GM19438 (cell line): Measurements from ENCODE around the gene MBL2.
A peak's percentile ranks its signal among the peaks of the same experiment; 100 is the strongest.

Experiments
- ATAC-seq: cut with Tn5 transposase; IDR thresholded peaks from one replicate; pipeline ENCODE4 v1.9.1; 2021; ENCODE audit warnings: low read depth; ENCODE audit not compliant: unreplicated experiment

Gene MBL2

DNA sequence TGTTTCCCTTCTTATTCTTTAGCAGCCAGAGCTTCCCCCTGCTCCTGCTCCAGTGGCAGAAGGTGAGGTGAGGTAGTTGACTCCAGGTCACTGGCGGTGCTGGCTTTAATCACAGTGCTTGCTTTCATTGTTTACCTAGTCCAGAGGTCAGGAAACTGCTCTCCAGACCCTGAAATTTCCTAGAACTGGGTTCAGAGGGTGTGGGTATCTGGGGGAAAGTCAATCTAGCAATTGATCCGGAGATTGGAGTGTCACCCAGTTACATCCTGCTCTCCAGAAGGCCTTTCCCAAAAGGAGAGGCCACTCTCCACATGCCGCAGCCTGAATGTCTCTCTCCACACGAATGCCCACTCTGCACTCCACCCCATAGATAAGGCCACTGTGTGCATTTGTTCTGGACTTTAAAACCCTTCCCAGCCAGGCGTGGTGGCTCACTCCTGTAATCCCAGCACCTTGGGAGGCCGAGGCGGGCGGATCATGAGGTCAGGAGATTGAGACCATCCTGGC is 2.1 kb upstream of the MBL2 start:
- ATAC-seq: no peak

DNA sequence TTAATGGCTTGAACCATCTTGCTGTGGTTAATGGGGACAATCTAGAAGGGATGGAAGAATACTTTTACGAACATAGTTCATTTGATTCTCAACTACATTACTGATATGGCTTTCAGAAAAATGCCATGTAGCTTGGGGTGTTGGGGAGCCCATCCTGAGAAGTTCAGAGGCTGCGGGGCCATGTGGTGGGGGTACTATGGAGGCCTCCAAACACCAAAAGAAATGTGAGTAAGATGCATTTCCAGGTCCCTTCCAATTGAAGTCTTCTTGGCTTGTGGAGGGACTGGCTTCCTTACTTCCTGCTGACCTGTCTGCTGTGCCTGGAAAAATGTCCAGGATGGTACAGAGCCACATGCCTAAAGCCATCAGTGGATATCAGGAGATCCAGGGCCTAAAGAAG is 1.6 kb upstream of the MBL2 start:
- ATAC-seq: no peak

DNA sequence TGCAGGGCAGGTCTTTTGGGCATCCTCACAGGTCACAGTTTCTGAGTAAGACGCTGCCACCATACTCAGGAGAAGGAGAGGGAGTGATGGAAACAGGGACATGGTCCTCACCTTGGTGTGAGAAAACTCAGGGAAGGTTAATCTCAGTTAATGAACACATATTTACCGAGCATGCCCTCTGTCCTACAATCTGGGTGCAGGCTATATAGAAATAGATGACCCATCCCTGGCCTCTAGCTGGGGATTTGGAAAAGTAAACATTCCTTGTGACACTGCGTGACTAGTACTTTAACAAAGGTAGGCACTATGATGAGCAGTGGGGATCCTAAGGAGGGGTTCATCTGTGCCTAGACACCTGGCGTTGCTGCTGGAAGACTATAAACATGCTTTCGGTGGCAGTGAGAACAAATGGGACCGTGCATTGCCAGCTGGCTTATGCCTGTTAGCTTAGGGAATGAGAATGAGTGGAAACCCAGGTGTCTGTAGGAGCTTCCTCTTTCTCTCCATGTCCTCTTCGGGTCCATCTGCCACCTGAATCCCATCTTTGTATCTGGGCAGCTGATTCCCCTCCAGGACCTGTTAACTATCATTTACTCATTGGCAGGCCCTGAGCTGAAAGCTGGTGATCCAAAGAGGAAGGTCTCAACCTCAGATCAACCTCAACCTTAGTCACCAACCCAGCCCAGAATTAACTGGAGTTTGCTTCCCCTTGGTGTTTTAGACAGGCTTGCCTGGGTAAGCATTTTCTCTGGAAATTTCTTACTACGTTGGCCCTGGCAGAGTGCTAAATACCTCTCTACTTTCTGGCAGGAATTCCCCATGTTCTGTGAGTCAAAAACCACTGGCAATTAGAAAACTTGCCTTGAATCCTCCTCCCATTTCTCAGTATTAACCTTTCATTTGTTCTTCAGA is 794 bp downstream of the MBL2 start:
- ATAC-seq: no peak

DNA sequence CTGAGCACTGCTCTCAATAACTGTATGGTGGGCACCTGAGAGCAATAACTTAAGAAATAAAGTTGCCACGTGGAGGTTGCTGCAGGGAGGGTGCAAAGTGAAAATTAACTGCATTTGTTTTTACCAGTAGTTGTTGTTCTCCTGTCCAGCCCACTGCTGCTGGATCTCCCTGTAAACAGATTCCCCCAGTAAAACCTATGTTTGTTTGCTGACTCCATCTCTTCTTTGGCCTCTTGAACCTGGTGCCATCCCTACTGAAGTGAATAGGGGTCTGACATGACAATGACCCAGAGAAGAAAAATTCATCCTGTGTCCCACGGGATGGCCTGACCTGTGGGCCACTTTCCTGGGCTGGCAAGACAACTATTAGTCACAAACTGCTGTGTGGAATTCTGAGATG is 1.7 kb downstream of the MBL2 start:
- no peak for ATAC-seq

DNA sequence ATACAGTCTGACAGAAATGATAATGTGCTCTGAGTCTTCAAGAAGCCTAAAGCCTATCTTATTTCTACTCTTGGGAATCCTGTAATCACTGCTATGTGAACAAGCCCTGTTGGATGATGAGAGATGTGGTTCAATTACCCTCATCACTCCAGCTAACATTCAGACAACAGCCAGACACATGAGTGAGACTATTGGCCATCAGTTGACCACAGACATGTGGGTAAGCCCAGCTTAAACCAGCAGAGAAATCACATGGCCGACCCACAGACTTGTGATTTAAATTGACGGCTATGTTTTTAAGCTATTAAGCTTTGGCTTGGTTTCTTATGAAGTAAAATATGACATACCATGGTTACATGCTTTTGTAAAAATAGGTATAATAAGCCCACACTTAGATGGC is 2.6 kb downstream of the MBL2 start:
- ATAC-seq: no peak

DNA sequence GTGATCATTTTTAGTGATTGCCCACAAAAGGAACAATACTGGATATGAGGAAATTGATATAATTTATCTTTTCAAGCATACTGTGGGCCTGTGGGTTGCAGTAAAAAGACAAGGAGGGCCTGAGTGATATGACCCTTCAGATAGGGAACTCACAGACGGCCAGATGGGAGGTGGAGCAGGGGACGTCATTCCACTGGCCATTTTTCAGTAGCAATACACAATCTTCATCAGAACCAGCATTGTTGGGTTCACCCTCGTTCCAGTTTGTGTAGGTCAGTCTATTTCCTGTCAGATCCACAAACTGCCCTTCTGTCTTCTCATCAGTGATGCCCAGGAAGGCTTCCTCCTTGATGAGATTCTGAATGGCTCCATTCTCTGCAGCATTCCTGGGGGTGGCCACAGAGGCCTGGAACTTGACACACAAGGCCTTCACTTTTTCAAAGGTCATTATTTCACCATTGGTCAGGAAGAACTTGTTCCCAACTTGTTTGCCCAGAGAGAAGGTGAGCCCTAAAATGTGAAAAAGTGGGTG is 4.5 kb downstream of the MBL2 start:
- no peak for ATAC-seq

DNA sequence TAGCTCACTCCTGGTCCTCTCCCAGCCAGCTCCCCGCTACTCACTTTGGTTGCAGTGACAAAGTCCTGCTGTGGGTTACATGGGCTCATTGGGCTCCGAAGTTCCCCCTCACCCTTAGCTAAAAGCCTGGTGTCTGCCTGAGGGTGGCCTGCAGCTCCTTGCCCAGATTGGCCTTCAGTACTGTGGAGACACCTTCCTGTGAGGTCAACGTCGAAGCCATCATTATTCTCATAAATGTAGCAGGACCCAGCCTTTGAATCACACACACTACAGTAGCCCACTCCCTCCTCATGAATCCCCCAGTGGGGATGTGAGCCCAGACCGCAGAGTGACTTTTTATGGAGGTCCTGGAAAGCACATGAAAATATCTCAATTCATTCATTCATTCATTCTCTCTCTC is 10.5 kb downstream of the MBL2 start:
- no peak for ATAC-seq

DNA sequence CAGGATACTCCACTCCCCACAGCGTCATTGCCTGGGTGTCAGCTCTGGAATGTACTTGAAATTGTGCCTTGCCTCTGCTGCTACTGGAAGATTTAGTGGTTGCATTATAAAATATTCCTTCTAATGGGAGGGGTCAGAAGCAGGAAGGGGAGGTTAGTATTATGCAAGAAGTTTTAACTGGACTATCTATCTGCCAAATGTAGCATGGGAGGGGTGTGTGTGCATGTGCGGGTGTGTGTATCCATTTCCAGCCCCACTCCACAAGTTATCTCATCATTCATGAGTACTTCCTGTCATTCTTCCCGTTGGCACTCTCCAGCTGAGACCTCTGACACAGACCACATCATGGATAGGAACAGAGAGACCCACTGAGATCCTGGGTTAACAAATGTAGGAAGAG is 13.4 kb downstream of the MBL2 start:
- ATAC-seq: no peak

DNA sequence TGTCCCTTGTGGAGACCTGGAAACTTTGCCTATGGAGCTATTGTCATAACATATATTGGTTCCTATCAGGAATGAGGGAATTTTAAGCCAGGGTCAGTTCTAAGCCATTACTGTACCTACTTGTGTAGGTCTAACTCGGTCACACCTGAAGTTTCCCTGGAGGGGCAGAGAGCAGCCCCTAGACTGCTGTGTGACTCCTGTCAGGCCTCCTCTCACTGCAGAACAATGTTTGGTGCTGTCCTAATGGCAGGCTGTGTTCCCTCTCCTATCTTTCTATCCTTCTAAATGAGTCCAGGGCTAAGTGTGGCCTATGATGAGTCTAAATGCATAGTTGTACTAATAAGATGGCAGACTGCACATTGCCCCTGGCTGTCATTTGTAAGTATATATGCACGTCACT is 14.2 kb downstream of the MBL2 start:
- ATAC-seq: no peak

DNA sequence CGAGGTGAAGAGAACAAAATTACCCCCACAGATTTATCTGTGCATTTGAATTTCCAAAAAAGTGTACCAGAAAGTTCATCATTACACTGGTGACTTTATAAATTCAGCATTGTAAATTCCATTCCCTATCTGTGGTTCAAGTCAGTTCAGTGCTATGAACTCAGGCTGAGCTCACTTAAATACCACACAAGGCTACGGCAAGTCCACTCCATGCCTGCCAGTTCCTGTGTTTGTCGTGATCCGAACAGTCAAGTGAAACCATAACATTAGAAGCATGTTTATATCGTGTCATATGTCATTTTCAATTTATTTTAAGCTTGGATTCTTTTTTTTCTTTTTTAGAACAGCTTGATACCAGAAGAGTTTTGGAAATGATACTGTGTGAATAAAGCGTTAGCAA is 14.8 kb downstream of the MBL2 start:
- ATAC-seq: no peak

DNA sequence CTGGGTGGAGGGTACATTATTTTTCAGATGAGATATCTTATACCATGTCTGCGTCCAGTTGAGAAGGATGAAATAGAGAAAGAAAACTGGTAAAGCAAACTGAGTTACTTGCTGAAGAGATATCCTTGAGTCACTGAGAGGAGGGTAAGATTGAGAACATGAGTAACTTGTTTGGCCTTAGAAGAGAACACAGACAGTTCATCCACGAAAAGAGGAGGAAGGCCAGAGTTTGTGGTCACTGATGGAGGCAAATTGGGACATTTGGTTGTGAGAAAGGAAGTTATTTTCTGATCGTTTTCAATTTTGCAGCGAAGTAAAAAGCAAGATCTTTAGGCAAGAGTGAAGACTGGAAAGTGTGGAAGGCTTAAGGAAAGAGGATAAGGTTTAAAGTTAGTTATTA is 15.6 kb downstream of the MBL2 start:
- no peak for ATAC-seq

DNA sequence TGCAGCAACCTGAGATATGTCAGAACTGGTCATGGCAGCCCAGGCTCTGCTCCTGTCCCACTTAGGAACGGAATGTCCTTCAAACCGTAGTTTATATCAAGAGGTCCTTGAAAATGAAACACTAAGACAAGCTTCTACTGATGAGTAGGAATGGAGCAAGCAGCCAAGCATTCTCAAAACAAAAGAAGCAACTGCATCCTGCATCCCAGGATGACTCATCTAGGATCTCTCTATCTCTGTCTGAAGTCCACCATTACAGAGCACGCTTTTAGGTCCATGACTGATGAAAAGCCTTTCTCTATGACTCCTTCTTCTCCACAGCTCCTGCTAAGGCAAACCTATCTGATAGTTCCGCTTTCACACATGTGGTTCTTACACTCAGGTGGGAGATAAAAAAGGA is 16.3 kb downstream of the MBL2 start:
- no peak for ATAC-seq

DNA sequence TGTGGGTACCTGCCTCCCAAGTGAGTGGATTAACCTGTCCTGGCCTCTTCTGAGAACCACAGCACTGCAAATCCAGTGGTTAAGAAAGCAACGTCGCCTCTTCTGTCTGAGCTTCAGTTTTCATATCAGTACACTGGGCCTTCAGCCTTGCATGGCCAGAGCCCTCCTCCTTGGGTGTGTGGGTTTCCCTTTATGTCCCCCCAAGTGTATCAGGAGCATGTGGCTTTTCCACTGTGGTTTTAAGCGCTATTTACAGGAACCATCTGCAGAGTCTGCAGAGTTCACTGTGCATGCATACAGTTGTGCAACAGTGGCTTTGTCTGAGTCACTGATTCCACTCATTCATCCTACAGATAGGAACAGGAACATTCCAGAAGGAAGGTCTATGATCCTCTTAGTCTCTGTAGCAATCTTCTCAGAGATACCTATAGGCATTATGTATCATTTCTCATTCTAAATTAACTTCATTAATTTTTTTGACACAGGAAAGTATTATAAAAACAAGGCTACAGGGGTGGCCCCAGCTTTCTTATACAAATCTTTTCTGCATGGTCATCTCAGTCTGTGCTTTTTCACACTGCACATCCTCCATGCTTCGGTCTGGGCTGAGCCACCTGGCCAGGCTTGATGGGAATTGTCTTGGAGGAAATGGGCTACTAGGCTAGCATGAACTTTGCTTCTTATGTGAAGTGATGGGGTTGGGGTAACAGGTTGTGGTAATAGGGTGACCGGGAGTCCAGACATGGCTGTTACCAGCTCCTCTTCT is 17.1 kb downstream of the MBL2 start:
- ATAC-seq: peak; percentile 60

DNA sequence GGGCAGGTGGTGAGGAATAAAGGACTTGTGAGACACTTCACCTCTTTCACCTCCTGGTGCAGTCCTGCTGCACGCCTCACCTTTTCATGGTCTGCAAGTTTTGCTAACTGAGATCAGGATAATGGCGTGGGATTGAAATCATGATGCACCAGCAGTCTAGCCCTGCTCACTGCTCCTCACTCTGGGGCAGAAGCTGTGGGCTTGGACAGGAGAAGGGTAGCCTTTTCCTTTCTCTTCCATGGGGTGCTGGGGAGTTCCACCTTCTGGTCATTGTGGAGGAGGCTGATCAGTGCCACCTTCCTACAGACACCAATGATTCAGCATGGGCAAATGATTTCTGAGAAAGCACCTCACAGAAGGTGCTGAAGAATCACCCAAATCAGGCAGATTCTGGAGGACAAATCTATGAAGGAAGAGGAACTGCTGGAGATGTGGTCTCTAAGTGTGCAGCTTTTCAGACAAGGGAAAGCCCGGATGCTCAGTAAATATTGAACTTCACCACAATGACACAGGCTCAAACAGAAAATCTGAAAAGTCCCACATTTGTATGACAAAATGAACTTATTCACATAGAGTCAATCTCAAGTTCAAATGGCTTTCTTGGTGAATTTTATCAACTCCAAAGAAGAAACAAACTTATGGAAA is 19.7 kb downstream of the MBL2 start:
- no peak for ATAC-seq

DNA sequence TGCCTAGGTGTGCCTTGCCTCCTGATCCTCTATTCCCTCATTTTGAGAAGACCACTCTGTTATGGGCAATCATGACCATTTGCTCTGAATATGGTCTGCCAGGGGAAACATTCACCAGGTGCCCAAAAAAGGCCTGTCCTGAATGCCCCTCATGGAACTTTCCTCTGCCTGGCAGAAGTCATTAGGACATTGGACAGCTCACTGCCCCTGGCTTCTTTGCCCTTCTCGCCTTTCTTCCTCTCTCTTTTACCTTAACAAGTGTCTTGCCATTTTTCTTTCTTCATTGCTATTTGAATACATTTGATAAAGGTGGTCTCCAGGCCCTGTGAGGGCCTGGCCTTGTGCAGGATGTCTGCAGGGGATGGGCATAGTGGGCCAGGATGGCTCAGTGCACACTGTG is 20.3 kb downstream of the MBL2 start:
- ATAC-seq: no peak

DNA sequence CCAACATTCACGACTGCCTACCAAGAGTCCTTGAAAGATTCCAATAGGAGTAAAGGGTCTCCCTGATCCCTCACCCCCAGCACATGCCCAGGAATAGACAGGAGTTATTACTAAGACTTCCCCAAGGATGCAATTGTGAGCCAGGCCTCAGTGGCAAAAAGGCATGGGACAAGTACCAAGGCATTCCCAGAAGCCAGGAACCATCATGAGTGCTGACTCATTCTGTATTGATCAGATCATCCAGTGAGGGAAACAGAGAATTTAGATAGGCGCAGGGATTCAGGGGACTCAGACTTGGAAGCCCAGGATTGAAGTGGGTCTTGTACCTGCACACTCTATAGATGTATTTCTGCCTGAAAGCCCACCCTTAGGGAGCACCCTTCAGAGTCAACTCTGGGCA is 21.2 kb downstream of the MBL2 start:
- ATAC-seq: no peak

DNA sequence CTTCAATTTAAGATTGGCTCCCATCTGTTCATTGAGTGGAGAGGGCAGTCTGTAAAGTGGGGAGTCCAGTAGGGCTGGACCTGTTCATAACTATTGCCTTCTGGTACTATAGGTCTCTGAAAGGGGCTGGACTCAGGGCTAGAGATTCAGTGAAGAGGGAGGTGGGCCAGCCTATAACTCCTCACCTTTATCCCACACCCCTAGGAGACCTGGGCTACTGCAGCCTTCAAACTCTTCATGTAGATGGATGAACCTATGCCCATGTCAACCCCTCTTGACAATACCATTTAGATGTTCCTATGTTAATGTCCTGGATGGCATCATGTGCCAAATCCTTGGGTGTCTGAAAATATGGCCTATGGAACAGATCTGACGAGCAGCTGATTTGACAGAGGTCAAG is 22.0 kb downstream of the MBL2 start:
- ATAC-seq: no peak

DNA sequence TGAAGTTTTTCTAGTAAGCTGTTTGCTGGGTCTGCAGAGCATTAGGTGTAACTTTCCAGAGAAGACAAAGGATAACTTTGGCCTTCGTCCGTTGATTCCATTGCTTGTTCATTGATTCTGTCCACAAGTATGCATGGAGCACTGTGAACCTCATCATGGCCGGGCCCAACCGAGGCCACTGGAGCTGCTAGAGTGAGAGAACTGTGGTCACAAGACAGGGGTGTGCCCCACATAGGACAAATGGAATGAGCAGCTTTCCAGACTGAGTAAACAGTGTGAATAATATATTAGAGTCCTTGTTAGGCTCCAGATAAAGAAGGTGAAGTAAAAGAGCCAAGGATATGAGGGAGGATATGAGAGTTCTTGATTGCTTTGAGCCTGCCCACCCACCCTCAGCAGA is 24.9 kb downstream of the MBL2 start:
- no peak for ATAC-seq

DNA sequence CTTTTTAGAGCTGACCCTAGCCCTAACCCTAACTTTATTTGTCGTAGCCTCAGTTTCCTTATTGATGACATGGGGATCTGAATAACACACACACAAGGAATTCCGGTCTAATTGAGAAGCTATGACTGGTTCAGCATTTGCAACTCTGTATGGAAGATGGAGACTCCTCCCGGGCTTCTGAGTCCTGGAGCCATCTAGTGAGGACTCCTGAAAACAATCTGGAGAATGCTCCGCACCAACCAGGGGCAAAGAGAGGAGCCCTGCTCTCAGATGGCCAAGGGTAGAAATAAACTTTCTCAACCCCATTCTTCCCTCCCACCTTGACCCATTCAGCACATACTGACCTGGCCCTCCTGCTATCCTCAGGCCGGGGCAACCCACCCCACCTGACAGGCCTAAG is 26.4 kb downstream of the MBL2 start:
- ATAC-seq: no peak

DNA sequence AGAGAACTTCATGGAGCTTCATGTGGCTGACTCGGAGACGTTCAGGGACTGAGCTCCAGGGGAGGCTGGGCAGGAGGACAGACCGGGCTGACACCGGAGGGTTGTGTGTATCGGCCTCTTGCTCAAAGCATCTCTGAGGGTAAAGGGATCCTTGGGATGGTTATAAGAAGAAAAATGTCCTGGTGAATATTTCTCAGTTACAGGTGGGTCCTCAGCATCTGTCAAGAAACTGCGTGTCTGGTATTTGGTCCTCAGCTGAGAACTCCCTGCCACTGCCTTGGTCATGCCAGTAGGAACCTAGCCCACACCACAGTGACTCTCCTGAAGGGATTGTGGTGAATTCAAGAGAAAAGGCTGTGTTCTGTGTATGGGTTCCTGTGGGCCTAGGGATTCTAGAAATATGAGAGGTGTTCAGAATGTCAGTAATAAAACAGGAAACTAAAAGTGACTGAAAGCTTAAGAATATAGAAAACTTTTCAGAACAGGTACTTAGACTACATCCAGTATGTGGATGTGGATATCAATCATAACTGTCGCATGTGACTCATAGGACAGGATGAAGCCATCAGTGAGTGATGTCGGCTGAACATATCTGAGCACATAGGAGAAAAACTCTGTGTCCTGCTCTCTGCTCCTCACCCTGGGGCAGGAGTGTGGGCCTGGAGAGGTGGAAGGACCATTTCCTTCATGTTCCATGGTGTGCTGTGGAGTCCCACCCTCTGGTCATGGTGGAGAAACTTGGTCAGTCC is 28.4 kb downstream of the MBL2 start:
- ATAC-seq: no peak
